SH-SY5Y (cell line): Measurements from ENCODE around the gene MECP2.

ENCODE experiments used
- GATA2 ChIP-seq: IDR thresholded peaks from 2 replicates; pipeline ENCODE4 v1.6.1; 2011; ENCODE audit warnings: mild to moderate bottlenecking, low read depth, low read length
- GATA3 ChIP-seq: IDR thresholded peaks from 2 replicates; pipeline ENCODE4 v1.6.1; 2011; ENCODE audit warnings: low read depth, mild to moderate bottlenecking, low read length, moderate library complexity

The MECP2 gene

GRCh38 chrX:154061801-154062200 is 35.7 kb downstream of the MECP2 start:
- TF ChIP-seq GATA2 (no peak), GATA3 (no peak)

- TF ChIP-seq GATA3: no peak
- no peak for TF ChIP-seq GATA2
Measured at GRCh38 chrX:154059729-154060245, 37.7 kb downstream of the MECP2 start.

GRCh38 chrX:154059231-154059630 is 38.3 kb downstream of the MECP2 start:
- TF ChIP-seq GATA2 (no peak), GATA3 (no peak)

GRCh38 chrX:154058214-154058997 is 39.1 kb downstream of the MECP2 start:
- TF ChIP-seq GATA3: no peak
- TF ChIP-seq GATA2: no peak

- TF ChIP-seq GATA2 (no peak), GATA3 (no peak)
Measured at GRCh38 chrX:154057791-154058190, 39.7 kb downstream of the MECP2 start.

GRCh38 chrX:154056770-154057241 is 40.7 kb downstream of the MECP2 start:
- TF ChIP-seq GATA2 (no peak), GATA3 (no peak)

GRCh38 chrX:154051201-154051810 is 46.2 kb downstream of the MECP2 start:
- TF ChIP-seq GATA3 (no peak), GATA2 (no peak)

GRCh38 chrX:154050113-154050495 is 47.4 kb downstream of the MECP2 start:
- TF ChIP-seq GATA3: no peak
- TF ChIP-seq GATA2: no peak

- no peak for TF ChIP-seq GATA3
- no peak for TF ChIP-seq GATA2
Measured at GRCh38 chrX:154049209-154050112, 48.1 kb downstream of the MECP2 start.

- TF ChIP-seq GATA3: no peak
- TF ChIP-seq GATA2: no peak
Measured at GRCh38 chrX:154048398-154048797, 49.1 kb downstream of the MECP2 start.

GRCh38 chrX:154046940-154047610 is 50.4 kb downstream of the MECP2 start:
- TF ChIP-seq GATA2 (no peak), GATA3 (no peak)

- no peak for TF ChIP-seq GATA3
- TF ChIP-seq GATA2: no peak
Measured at GRCh38 chrX:154046031-154046781, 51.3 kb downstream of the MECP2 start.

- no peak for TF ChIP-seq GATA2
- no peak for TF ChIP-seq GATA3
Measured at GRCh38 chrX:154044091-154044490, 53.4 kb downstream of the MECP2 start.
